Mesenchymal stem cell (in vitro differentiated cells and primary cell): ENCODE data around the gene TMBIM6.

Experiments
- DNase-seq: peaks from one replicate; pipeline ENCODE4 v3.0.0-alpha.2; 2013
- H2AFZ ChIP-seq: one replicate; pipeline ENCODE4 v1.6.1; 2013; ENCODE audit warnings: low read depth, mild to moderate bottlenecking, control low read depth, inconsistent platforms, low read length, moderate library complexity
- H2AK5ac ChIP-seq: 2 replicates; pipeline ENCODE4 v1.6.1; 2013; ENCODE audit warnings: low read length, moderate library complexity, mild to moderate bottlenecking, inconsistent platforms; ENCODE audit not compliant: severe bottlenecking
- H2BK120ac ChIP-seq: one replicate; pipeline ENCODE4 v1.6.1; 2013; ENCODE audit warnings: low read depth, mild to moderate bottlenecking, inconsistent platforms, low read length, moderate library complexity
- H2BK12ac ChIP-seq, 2 experiments: one replicate each; pipeline ENCODE4 v1.6.1; 2013; ENCODE audit warnings: inconsistent platforms in 2 of 2, low read length in 2 of 2, mild to moderate bottlenecking in 2 of 2, moderate library complexity in 2 of 2, control low read depth in 1 of 2
- H2BK15ac ChIP-seq: one replicate; pipeline ENCODE4 v1.6.1; 2013; ENCODE audit warnings: mild to moderate bottlenecking, low read depth, inconsistent platforms; ENCODE audit not compliant: poor library complexity, severe bottlenecking
- H2BK5ac ChIP-seq: 2 replicates; pipeline ENCODE4 v1.6.1; 2013; ENCODE audit warnings: low read depth, mild to moderate bottlenecking, low read length, control low read depth, inconsistent platforms; ENCODE audit not compliant: poor library complexity, severe bottlenecking
- H3K14ac ChIP-seq, 2 experiments: one replicate each; pipeline ENCODE4 v1.6.1; 2013; ENCODE audit warnings: inconsistent platforms in 2 of 2, low read length in 2 of 2, control low read depth in 1 of 2, mild to moderate bottlenecking in 1 of 2, moderate library complexity in 1 of 2
- H3K18ac ChIP-seq, 2 experiments: one replicate each; pipeline ENCODE4 v1.6.1; 2013; ENCODE audit warnings: inconsistent platforms in 2 of 2, low read length in 2 of 2, control low read depth in 1 of 2, low read depth in 1 of 2, mild to moderate bottlenecking in 1 of 2
- H3K23ac ChIP-seq, 2 experiments: one replicate each; pipeline ENCODE4 v1.6.1; 2013; ENCODE audit warnings: inconsistent platforms in 2 of 2, low read length in 2 of 2, mild to moderate bottlenecking in 2 of 2, moderate library complexity in 2 of 2, control low read depth in 1 of 2
- H3K27ac ChIP-seq: 2 replicates; pipeline ENCODE4 v1.5.1; 2013; ENCODE audit warnings: mild to moderate bottlenecking, moderate library complexity, low read length, control low read depth, inconsistent platforms; ENCODE audit not compliant: poor library complexity, severe bottlenecking
- H3K27me3 ChIP-seq, 2 experiments: 2 replicates each; pipeline versions ENCODE4 v1.6.1 to v1.7.0; 2013; ENCODE audit warnings: low read length in 2 of 2, mild to moderate bottlenecking in 2 of 2, moderate library complexity in 2 of 2, control low read depth in 1 of 2, inconsistent platforms in 1 of 2; ENCODE audit not compliant: control insufficient read depth in 1 of 2, insufficient read depth in 1 of 2
- H3K36me3 ChIP-seq, 2 experiments: 2 replicates each; pipeline versions ENCODE4 v1.6.1 to v1.7.0; 2013; ENCODE audit warnings: low read length in 2 of 2, control low read depth in 1 of 2, inconsistent platforms in 1 of 2, low read depth in 1 of 2, mild to moderate bottlenecking in 1 of 2; ENCODE audit not compliant: insufficient read depth in 2 of 2, control insufficient read depth in 1 of 2
- H3K4ac ChIP-seq, 2 experiments: one replicate each; pipeline ENCODE4 v1.6.1; 2013; ENCODE audit warnings: inconsistent platforms in 2 of 2, low read length in 2 of 2, mild to moderate bottlenecking in 2 of 2, moderate library complexity in 2 of 2, control low read depth in 1 of 2, low read depth in 1 of 2
- H3K4me1 ChIP-seq: 2 replicates; pipeline ENCODE4 v1.6.1; 2013; ENCODE audit warnings: low read depth, low read length, control low read depth; ENCODE audit not compliant: control insufficient read depth, insufficient read depth
- H3K4me2 ChIP-seq: 2 replicates; pipeline ENCODE4 v1.6.1; 2013; ENCODE audit warnings: low read length, mild to moderate bottlenecking, inconsistent platforms; ENCODE audit not compliant: poor library complexity, severe bottlenecking
- H3K4me3 ChIP-seq, 2 experiments: 2 replicates each; pipeline versions ENCODE4 v1.5.1 to v1.7.0; 2013; ENCODE audit warnings: low read length in 2 of 2, mild to moderate bottlenecking in 2 of 2, control low read depth in 1 of 2, low read depth in 1 of 2; ENCODE audit not compliant: insufficient read depth in 1 of 2
- H3K79me1 ChIP-seq: replicated peaks from 2 replicates; pipeline ENCODE4 v1.6.1; 2013; ENCODE audit warnings: mild to moderate bottlenecking, control low read depth, low read length, inconsistent platforms; ENCODE audit not compliant: poor library complexity, severe bottlenecking
- H3K9ac ChIP-seq: 2 replicates; pipeline ENCODE4 v1.7.0; 2013; ENCODE audit warnings: mild to moderate bottlenecking, low read length, moderate library complexity
- H3K9me3 ChIP-seq: 2 replicates; pipeline ENCODE4 v1.7.0; 2013; ENCODE audit warnings: mild to moderate bottlenecking, low read length; ENCODE audit not compliant: control insufficient read depth
- H4K8ac ChIP-seq: one replicate; pipeline ENCODE4 v1.6.1; 2013; ENCODE audit warnings: inconsistent platforms, mild to moderate bottlenecking, low read length, moderate library complexity
- H4K91ac ChIP-seq: one replicate; pipeline ENCODE4 v1.6.1; 2013; ENCODE audit warnings: mild to moderate bottlenecking, low read length, inconsistent platforms
- WGBS: methylation state at CpG from one replicate; pipeline ENCODE4 v1.1.7; 2013; ENCODE audit warnings: mixed read lengths; 5-methylcytosine and 5-hydroxymethylcytosine counted together

Gene TMBIM6

DNA sequence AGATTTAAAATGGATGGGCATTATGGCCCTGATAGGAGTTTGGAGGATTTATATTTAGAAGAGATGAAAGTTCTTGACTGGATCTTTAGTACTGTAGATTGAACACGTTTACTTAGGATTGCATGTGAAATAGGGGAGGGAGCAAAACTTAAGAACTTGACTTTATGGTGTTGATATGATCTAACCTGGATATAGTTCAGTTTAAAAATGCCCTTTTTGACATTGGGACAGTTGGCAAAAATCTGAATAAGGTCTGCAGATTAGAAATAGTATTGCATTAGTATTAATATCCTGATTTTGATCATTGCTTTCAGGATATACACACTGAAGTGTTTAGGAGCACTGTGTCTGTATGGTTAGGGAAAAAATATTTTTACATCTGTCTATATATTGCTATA is 9.6 kb downstream of the TMBIM6 start:
- H3K4me1 ChIP-seq: no peaks in the 10 kb centered on the region
- no peak overlapping the region for H4K91ac ChIP-seq
- no peak overlapping the region for H4K8ac ChIP-seq
- H3K9ac ChIP-seq: peak overlapping the region; percentile 40
- H3K18ac ChIP-seq: no peak overlapping the region
- H2AFZ ChIP-seq: no peak overlapping the region
- H3K4me3 ChIP-seq: no peak overlapping the region
- WGBS: 91% methylated on average over 1 of the region's 1 CpG
- no peak overlapping the region for H3K4ac ChIP-seq
- H3K27ac ChIP-seq: no peak overlapping the region
- no peak overlapping the region for H3K14ac ChIP-seq
- H2BK120ac ChIP-seq: no peak overlapping the region
- no peak overlapping the region for H2AK5ac ChIP-seq
- H2BK15ac ChIP-seq: no peak overlapping the region
- no peaks in the 10 kb centered on the region for H3K27me3 ChIP-seq
- H3K36me3 ChIP-seq: peaks cover 25 to 62% of the 10 kb centered on the region in 2 experiments
- no peak overlapping the region for H3K4me2 ChIP-seq
- H3K79me1 ChIP-seq: peaks cover 2% of the 10 kb centered on the region
- H3K23ac ChIP-seq: no peak overlapping the region
- no peaks in the 10 kb centered on the region for H3K9me3 ChIP-seq
- no peak for DNase-seq
- no peak overlapping the region for H2BK5ac ChIP-seq
- no peak overlapping the region for H2BK12ac ChIP-seq

DNA sequence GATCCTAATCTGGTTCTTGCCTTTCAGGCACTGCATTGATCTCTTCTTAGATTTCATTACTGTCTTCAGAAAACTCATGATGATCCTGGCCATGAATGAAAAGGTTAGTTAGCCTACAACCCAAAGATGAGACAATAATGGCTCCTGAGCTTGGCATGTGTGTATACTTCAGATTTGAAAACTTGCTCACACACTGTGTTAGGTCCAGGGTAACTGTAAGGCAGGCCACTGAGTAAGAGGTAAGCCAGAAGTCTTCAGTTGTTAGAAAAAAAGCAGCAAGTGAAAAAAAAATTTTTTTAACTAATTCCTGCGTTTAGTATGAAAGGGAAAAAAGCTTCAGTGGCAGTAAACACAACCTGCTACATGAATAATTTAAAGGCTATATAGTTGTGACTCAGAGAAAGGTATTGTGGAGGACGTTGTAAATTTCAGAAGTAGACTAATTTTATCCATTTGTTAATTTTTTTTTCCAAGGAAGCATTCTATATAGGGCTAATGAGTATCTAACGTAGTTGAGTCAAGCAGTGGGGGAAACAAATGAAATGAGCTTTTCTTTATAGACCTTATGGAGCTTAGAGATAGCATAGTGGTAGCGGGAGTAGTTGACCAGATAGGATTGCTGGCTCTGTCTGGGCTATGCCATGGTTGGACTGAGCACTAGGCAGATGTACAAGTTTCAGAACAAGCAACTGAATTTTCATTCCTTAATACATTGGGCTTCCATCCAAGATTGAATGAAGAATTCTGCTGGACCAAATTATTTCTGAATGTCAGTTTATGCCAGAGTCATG is 20.5 kb downstream of the TMBIM6 start:
- Histone ChIP-seq H2BK5ac (no peak overlapping the region), H3K18ac (no peak overlapping the region), H2BK15ac (no peak overlapping the region), H3K4me3 (no peak overlapping the region), H3K79me1 (peaks cover 26% of the 10 kb centered on the region), H2BK12ac (no peak overlapping the region), H3K23ac (no peak overlapping the region), H2AK5ac (no peak overlapping the region), H4K91ac (no peak overlapping the region), H3K4me2 (no peak overlapping the region), H3K4me1 (no peaks in the 10 kb centered on the region), H3K14ac (no peak overlapping the region), H4K8ac (no peak overlapping the region), H3K9me3 (no peaks in the 10 kb centered on the region), H3K9ac (no peak overlapping the region), H2AFZ (no peak overlapping the region), H3K36me3 (peaks cover 64 to 88% of the 10 kb centered on the region in 2 experiments), H3K4ac (no peak overlapping the region), H3K27me3 (no peaks in the 10 kb centered on the region), H3K27ac (no peak overlapping the region), H2BK120ac (no peak overlapping the region)
- no peak for DNase-seq
- 94% methylated on average over 3 of the region's 4 CpGs for WGBS

DNA sequence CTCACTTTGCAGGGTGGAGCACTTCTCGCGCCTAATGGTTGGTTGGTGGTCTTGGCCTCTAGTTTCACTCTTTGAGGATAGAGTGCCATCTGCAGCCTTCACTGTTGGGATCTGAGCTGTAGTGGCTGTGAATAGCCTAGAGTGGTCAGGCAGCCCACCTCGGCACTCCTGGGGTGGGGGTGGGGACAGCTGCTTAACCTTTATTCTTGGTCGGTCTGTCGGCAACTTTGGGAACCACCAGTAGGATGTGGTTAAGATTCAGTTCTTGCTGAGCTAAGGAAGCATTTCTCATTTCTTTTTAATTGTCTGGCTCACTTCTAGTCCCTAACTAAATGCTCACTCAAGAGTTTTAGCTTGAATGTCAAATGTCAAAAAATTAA is 21.1 kb downstream of the TMBIM6 start:
- no peak overlapping the region for H2AFZ ChIP-seq
- H2AK5ac ChIP-seq: no peak overlapping the region
- H3K27me3 ChIP-seq: no peaks in the 10 kb centered on the region
- no peak overlapping the region for H2BK5ac ChIP-seq
- WGBS: 98% methylated on average over 4 of the region's 5 CpGs
- no peak overlapping the region for H3K23ac ChIP-seq
- no peak for DNase-seq
- H3K4me1 ChIP-seq: no peaks in the 10 kb centered on the region
- H3K9me3 ChIP-seq: no peaks in the 10 kb centered on the region
- H3K14ac ChIP-seq: no peak overlapping the region
- no peak overlapping the region for H2BK15ac ChIP-seq
- no peak overlapping the region for H3K4me3 ChIP-seq
- no peak overlapping the region for H3K4ac ChIP-seq
- H2BK120ac ChIP-seq: no peak overlapping the region
- no peak overlapping the region for H3K18ac ChIP-seq
- no peak overlapping the region for H3K9ac ChIP-seq
- H4K8ac ChIP-seq: no peak overlapping the region
- H3K27ac ChIP-seq: no peak overlapping the region
- H4K91ac ChIP-seq: no peak overlapping the region
- H3K4me2 ChIP-seq: no peak overlapping the region
- H3K79me1 ChIP-seq: peaks cover 26% of the 10 kb centered on the region
- H3K36me3 ChIP-seq: peaks cover 62 to 82% of the 10 kb centered on the region in 2 experiments
- no peak overlapping the region for H2BK12ac ChIP-seq

- Histone ChIP-seq H3K4me3 (no peak overlapping the region), H4K91ac (no peak overlapping the region), H3K27ac (no peak overlapping the region), H3K9ac (no peak overlapping the region), H3K27me3 (no peaks in the 10 kb centered on the region), H2BK15ac (no peak overlapping the region), H3K4me2 (no peak overlapping the region), H2AFZ (no peak overlapping the region), H2BK12ac (no peak overlapping the region), H3K79me1 (peaks cover 22% of the 10 kb centered on the region), H3K36me3 (peaks cover 58 to 75% of the 10 kb centered on the region in 2 experiments), H3K23ac (no peak overlapping the region), H2AK5ac (no peak overlapping the region), H2BK120ac (no peak overlapping the region), H2BK5ac (no peak overlapping the region), H4K8ac (no peak overlapping the region), H3K4ac (no peak overlapping the region), H3K14ac (no peak overlapping the region), H3K4me1 (no peaks in the 10 kb centered on the region), H3K18ac (no peak overlapping the region), H3K9me3 (no peaks in the 10 kb centered on the region)
- peak; percentile 64 for DNase-seq
- WGBS: 63% methylated on average over 8 of the region's 8 CpGs
These were observed 21.7 kb downstream of the TMBIM6 start for GRCh38 chr12:49763006-49763591.
